GM12891 (cell line): ENCODE measurements around the gene NR6A1.

ENCODE experiments used
- POLR2AphosphoS5 ChIP-seq: IDR thresholded peaks from 2 replicates; pipeline ENCODE4 v1.6.1; 2011; ENCODE audit warnings: low read depth, low read length, control low read depth
- TAF1 ChIP-seq: IDR thresholded peaks from 2 replicates; pipeline ENCODE4 v1.6.1; 2011; ENCODE audit warnings: low read depth, low read length, control low read depth

GRCh38 chr9:124611106-124611505, 160.0 kb downstream of the NR6A1 start:
- no peak for TF ChIP-seq POLR2AphosphoS5
- no peak for TF ChIP-seq TAF1
